Measurements from ENCODE around the gene GRK7.

DNA sequence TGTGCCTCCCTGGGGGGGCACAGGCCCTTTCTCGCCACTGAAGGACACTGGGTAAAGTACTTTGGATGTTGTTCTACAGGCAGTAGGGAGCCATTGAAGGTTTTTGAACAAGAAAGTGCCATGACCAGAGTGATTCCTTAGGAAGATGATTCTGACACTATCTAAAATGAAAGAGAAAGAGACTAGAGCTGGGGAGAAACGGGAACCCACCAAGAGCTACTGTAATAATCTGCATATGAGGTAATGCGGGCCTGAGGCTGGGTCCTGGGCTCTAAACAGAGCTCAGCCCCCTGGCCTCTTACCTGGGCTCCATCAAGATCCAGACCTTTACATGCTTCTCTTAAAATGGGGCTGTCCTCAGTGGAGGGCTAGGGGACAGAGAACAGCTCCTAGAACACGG, 24.9 kb downstream of the GRK7 start:
- TF ChIP-seq POLR2A (IDR thresholded peaks at IDR 0.05; ENCODE audit: low read length) (no peak), GATA1 (IDR thresholded peaks at IDR 0.05; ENCODE audit: low read depth, low read length) (no peak)

Data from erythroblast (primary cell).